ENCODE data around the gene MAPKAPK5.

DNA sequence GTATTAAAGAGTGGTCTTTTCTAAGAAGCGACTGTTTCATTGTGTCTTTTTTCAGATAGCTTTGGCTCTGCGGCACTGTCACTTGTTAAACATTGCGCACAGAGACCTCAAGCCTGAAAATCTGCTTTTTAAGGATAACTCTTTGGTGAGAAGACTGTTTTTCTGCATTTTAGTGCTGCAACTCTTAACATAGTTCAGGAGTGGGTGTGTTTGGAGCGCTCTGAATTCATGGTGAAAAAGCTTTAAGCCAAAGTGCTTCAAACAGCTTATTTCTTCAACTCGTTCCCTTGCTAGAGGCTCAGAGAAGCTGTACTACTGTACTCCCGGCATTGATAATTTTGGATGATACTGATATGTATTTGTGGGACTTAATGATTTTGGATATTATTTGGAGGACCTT lies 28.2 kb downstream of the MAPKAPK5 start:
- TF ChIP-seq, protein P1, sequence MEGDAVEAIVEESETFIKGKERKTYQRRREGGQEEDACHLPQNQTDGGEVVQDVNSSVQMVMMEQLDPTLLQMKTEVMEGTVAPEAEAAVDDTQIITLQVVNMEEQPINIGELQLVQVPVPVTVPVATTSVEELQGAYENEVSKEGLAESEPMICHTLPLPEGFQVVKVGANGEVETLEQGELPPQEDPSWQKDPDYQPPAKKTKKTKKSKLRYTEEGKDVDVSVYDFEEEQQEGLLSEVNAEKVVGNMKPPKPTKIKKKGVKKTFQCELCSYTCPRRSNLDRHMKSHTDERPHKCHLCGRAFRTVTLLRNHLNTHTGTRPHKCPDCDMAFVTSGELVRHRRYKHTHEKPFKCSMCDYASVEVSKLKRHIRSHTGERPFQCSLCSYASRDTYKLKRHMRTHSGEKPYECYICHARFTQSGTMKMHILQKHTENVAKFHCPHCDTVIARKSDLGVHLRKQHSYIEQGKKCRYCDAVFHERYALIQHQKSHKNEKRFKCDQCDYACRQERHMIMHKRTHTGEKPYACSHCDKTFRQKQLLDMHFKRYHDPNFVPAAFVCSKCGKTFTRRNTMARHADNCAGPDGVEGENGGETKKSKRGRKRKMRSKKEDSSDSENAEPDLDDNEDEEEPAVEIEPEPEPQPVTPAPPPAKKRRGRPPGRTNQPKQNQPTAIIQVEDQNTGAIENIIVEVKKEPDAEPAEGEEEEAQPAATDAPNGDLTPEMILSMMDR (IDR thresholded peaks at IDR 0.05 in 2 of 3, conservative IDR thresholded peaks at IDR 0.05 in 1 of 3; ENCODE audit: insufficient read depth in 2 of 3, low read depth in 1 of 3, low read length in 3 of 3): no peak
- no peak for TF ChIP-seq KLF10 (CRISPR knock-in tag; IDR thresholded peaks at IDR 0.05)
- TF ChIP-seq MYC (IDR thresholded peaks at IDR 0.05; ENCODE audit: low read depth, low read length): no peak
- no peak for TF ChIP-seq MYC (CRISPR knock-in tag; IDR thresholded peaks at IDR 0.05; ENCODE audit: borderline replicate concordance, low read depth)
- no peak for TF ChIP-seq POLR2A (conservative IDR thresholded peaks at IDR 0.05)
- no peak for TF ChIP-seq SMC3 (conservative IDR thresholded peaks at IDR 0.05; ENCODE audit: insufficient read depth, low read depth, low read length)
- no peak for TF ChIP-seq GABPB1 (CRISPR knock-in tag; IDR thresholded peaks at IDR 0.05)
- no peak for TF ChIP-seq ATF2 (CRISPR knock-in tag; IDR thresholded peaks at IDR 0.05)
- no peak for TF ChIP-seq SAFB (IDR thresholded peaks at IDR 0.05; ENCODE audit: borderline replicate concordance, low read depth, low read length)
- no peak for TF ChIP-seq PHF20 (IDR thresholded peaks at IDR 0.05; ENCODE audit: partially characterized antibody)
- no peak for TF ChIP-seq SP1 (CRISPR knock-in tag; IDR thresholded peaks at IDR 0.05)
- TF ChIP-seq ZNF133 (CRISPR knock-in tag; IDR thresholded peaks at IDR 0.05): no peak
- TF ChIP-seq, protein P2, sequence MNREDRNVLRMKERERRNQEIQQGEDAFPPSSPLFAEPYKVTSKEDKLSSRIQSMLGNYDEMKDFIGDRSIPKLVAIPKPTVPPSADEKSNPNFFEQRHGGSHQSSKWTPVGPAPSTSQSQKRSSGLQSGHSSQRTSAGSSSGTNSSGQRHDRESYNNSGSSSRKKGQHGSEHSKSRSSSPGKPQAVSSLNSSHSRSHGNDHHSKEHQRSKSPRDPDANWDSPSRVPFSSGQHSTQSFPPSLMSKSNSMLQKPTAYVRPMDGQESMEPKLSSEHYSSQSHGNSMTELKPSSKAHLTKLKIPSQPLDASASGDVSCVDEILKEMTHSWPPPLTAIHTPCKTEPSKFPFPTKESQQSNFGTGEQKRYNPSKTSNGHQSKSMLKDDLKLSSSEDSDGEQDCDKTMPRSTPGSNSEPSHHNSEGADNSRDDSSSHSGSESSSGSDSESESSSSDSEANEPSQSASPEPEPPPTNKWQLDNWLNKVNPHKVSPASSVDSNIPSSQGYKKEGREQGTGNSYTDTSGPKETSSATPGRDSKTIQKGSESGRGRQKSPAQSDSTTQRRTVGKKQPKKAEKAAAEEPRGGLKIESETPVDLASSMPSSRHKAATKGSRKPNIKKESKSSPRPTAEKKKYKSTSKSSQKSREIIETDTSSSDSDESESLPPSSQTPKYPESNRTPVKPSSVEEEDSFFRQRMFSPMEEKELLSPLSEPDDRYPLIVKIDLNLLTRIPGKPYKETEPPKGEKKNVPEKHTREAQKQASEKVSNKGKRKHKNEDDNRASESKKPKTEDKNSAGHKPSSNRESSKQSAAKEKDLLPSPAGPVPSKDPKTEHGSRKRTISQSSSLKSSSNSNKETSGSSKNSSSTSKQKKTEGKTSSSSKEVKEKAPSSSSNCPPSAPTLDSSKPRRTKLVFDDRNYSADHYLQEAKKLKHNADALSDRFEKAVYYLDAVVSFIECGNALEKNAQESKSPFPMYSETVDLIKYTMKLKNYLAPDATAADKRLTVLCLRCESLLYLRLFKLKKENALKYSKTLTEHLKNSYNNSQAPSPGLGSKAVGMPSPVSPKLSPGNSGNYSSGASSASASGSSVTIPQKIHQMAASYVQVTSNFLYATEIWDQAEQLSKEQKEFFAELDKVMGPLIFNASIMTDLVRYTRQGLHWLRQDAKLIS (CRISPR knock-in tag; IDR thresholded peaks at IDR 0.05): no peak
